ENCODE data around the gene SEC14L2. TPM values are rescaled to one million over a fixed set of nuclear protein-coding genes. Genes with fewer than 3 reads are reported as not detected.
A peak's percentile ranks its signal among the peaks of the same experiment; 100 is the strongest.

SEC14L2 gene
- total and polyA plus RNA-seq, 3 donors from 2014 or later: 2.2 to 4.7 (median 3.5) TPM

GRCh38 chr22:30423959-30424533 lies 27.2 kb downstream of the SEC14L2 start:
- WGBS, 2 donors: 1% methylated on average over 20 to 31 of the region's 31 CpGs
- H3K4me3 ChIP-seq: peak overlapping the region; percentile 77 to 85
- no peaks in the 10 kb centered on the region for H3K9me3 ChIP-seq
- intact Hi-C loops (cut with DNase I; ENCODE audit: low total_unique reads): no loop called here
- peaks cover 54% of the 10 kb centered on the region for H3K4me1 ChIP-seq
- H3K27ac ChIP-seq: peak overlapping the region; percentile 94 to 96
- TF ChIP-seq CTCF (IDR thresholded peaks at IDR 0.05) (peak in 1 of 3 experiments; percentile 6), POLR2A (IDR thresholded peaks at IDR 0.05) (no peak)
- H3K36me3 ChIP-seq (ENCODE audit: low read depth, missing control alignments): no peaks in the 10 kb centered on the region
- H3K27me3 ChIP-seq: no peaks in the 10 kb centered on the region
- peak; percentile 99 for DNase-seq

DNA sequence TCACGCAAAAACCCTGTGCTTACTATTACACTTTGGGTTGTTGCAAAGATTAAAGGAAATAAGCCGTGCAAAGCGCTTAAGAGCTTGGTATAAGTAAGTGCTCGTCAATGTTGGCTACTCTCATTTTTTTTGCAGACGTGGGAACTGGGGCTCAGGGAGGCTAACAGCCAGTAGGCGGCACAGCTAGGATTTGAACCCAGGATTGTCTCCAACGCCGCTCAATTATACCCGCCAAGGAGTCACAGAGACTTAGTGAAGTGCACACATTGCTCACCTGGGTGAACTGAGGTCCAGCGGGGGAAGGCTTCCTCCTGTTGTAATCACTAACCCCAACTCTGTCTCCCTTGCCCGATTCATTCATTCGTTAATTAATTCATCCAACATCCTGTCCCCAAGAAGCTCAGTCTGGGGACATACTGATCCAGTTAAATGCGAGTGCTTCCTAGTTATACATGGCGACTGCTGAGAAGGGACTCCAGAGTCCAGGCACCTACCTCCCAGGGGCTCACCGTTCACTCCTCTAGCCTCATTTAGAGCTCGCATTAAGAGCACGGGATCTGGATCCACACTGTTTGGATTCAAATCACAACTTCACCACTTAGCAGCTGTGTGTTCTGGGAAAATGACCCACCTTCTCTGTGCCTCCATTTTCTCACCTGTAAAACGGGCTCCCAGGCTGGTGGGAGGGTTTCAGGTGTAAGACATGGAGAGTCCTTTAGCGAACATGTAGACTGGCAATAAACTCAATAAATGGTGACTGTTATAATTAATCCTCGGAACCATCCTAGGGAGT lies 27.9 kb downstream of the SEC14L2 start:
- Histone ChIP-seq H3K4me1 (peaks cover 54% of the 10 kb centered on the region), H3K27me3 (no peaks in the 10 kb centered on the region), H3K36me3 (ENCODE audit: low read depth, missing control alignments) (no peaks in the 10 kb centered on the region), H3K9me3 (no peaks in the 10 kb centered on the region), H3K27ac (peak overlapping the region; percentile 94 to 96), H3K4me3 (peak overlapping the region; percentile 77 to 85)
- 21 to 39% methylated on average over 20 of the region's 20 CpGs for WGBS, 2 donors
- intact Hi-C loops (cut with DNase I; ENCODE audit: low total_unique reads): no loop called here
- no peak for DNase-seq
- TF ChIP-seq POLR2A (IDR thresholded peaks at IDR 0.05) (no peak), CTCF (IDR thresholded peaks at IDR 0.05) (peak in 1 of 3 experiments; percentile 7)

DNA sequence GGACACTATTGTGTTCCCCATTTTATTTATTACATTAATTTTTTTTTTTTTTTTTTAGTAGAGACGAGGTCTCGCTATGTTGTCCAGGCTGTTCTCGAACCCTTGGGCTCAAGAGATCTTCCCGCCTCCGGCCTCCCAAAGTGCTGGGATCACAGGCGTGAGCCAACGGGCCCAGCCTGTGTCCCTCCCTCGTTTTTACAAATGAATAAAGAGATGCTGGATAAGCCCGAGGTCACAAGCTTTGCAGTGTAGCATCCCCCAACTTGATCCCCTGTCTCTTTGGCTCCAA lies 28.5 kb downstream of the SEC14L2 start:
- Histone ChIP-seq H3K9me3 (no peaks in the 10 kb centered on the region), H3K36me3 (ENCODE audit: low read depth, missing control alignments) (no peaks in the 10 kb centered on the region), H3K4me1 (peaks cover 50% of the 10 kb centered on the region), H3K27me3 (no peaks in the 10 kb centered on the region), H3K27ac (peak overlapping the region; percentile 63 to 76), H3K4me3 (peak overlapping the region; percentile 54 to 80)
- TF ChIP-seq CTCF (IDR thresholded peaks at IDR 0.05) (no peak), POLR2A (IDR thresholded peaks at IDR 0.05) (no peak)
- no peak for DNase-seq
- intact Hi-C loops (cut with DNase I; ENCODE audit: low total_unique reads): no loop called here
- WGBS, 2 donors: 1 to 7% methylated on average over 7 to 9 of the region's 9 CpGs

DNA sequence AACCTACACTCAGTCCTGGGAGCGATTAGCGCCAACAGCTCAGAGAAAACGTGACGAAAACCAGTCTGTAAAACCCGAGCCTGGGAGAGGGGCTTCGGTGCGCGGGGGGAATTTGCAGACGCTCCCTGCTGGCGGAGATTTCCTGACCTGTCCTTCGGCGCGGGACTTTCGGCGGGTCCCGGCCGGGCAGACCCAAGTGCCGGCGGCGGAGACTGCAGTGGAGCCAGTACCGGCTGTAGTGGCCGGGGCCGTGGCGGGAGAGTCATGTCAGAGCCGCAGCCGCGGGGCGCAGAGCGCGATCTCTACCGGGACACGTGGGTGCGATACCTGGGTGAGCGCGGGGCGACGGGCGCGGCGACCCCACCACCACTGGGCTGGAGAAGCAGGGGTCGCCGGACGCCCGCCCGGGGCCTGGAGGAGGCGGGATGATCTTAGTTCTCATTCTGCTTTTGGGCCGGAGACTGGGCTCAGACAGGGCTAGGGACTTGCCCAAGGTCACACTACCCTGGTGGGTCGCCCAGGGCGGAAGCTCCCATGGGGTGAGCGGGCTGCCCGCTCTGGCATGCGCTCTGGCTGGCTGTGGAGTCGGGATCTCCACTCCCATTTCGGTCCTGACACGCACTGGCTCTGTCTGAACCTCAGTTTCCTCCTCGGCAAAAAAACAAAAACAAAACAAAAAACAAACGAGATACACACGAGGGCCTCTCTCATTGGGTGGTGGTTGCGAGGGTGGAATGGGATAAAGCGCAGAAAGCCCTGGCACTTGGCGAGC lies 29.0 kb downstream of the SEC14L2 start, which contains the start of gene MTFP1:
TSS of gene MTFP1 (plus strand) at position 153 of the 772 bp plus-strand sequence. CDS start at position 265, 112 bp downstream.
- intact Hi-C loops (cut with DNase I; ENCODE audit: low total_unique reads): no loop called here
- H3K36me3 ChIP-seq (ENCODE audit: low read depth, missing control alignments): no peaks in the 10 kb centered on the region
- peak within 1 kb of the TSS; percentile 54 to 80 for H3K4me3 ChIP-seq
- WGBS, 2 donors: 2% methylated on average over 36 to 43 of the region's 61 CpGs
- no peaks in the 10 kb centered on the region for H3K9me3 ChIP-seq
- no peak for TF ChIP-seq POLR2A (IDR thresholded peaks at IDR 0.05)
- TF ChIP-seq CTCF (IDR thresholded peaks at IDR 0.05): peak in 1 of 3 experiments; percentile 11
- DNase-seq: peak; percentile 79
- peaks cover 45% of the 10 kb centered on the region for H3K4me1 ChIP-seq
- H3K27ac ChIP-seq: peak within 1 kb of the TSS; percentile 63 to 96
- H3K27me3 ChIP-seq: no peaks in the 10 kb centered on the region

Data from testis (tissue), 3 donors.